Left ventricle myocardium inferior (tissue), 1 donor: ENCODE data around the gene SHISA5. TPM values are rescaled to one million over a fixed set of nuclear protein-coding genes. Genes with fewer than 3 reads are reported as not detected.

Experiments used
- DNase-seq: peaks from one replicate; pipeline ENCODE4 v3.0.0-alpha.2; 2020
- H3K27ac ChIP-seq: fragments of 200-600 bp; replicated peaks from 2 replicates; pipeline ENCODE4 v1.8.0; 2021
- H3K27me3 ChIP-seq: fragments of 200-600 bp; 2 replicates; pipeline ENCODE4 v1.8.0; 2021; ENCODE audit warnings: low read depth
- H3K36me3 ChIP-seq: fragments of 200-600 bp; 2 replicates; pipeline ENCODE4 v1.8.0; 2021
- H3K4me1 ChIP-seq: fragments of 200-600 bp; 2 replicates; pipeline ENCODE4 v1.8.0; 2021
- H3K4me3 ChIP-seq: fragments of 200-600 bp; 2 replicates; pipeline ENCODE4 v1.8.0; 2021; ENCODE audit warnings: mild to moderate bottlenecking, moderate library complexity
- H3K9me3 ChIP-seq: fragments of 200-600 bp; replicated peaks from 2 replicates; pipeline ENCODE4 v1.8.0; 2021
- CTCF ChIP-seq: fragments of 200-600 bp; IDR thresholded peaks from 2 replicates; pipeline ENCODE4 v1.8.0; 2021; ENCODE audit warnings: antibody characterized with exemption, mild to moderate bottlenecking, borderline replicate concordance
- intact Hi-C: fragments of 100-400 bp; cut with micrococcal nuclease; formaldehyde crosslinking; loops from one replicate; pipeline ENCODE4 v1.11.0; 2022
- total RNA-seq: library from RNA; stranded (reverse); fragmentation: NEBNext Ultra II Directional; extraction: Animal tissue kit (Norgen Biotek cat#: 25700); gene quantifications from one replicate; pipeline ENCODE4 v1.2.1, GENCODE V29; 2021
- donor health status: DM: no; HTN: yes; CAD: no; lungs with severe emphysema.

SHISA5 gene
- total RNA-seq, 1 donor from 2014 or later: 47.3 TPM

DNA sequence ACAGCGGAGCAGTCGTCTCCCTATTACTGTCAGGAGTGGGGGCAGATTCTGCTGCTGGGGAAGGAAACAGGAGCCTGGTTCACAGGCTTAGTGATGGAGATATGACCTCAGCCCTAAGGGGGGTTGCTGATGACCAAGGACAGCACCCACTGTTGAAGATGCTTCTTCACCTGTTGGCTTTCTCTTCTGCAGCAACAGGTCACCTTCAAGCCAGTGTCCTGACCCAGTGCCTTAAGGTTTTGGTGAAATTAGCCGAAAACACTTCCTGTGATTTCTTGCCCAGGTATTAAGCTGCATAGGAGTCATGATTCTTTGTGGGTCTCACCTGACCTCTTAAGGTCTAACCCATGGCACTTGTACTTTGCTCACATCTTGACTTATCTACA lies 43.5 kb downstream of the SHISA5 start:
- H3K9me3 ChIP-seq: no peaks in the 10 kb centered on the region
- intact Hi-C loops: loop anchor here (10.0 kb wide), 1 partner anchor 84 kb away; no protein-coding TSS in a partner anchor
- peaks cover 57% of the 10 kb centered on the region for H3K36me3 ChIP-seq
- no peak overlapping the region for H3K4me3 ChIP-seq
- TF ChIP-seq CTCF: no peak
- no peak overlapping the region for H3K27ac ChIP-seq
- no peak for DNase-seq
- peaks cover 11% of the 10 kb centered on the region for H3K4me1 ChIP-seq
- H3K27me3 ChIP-seq: no peaks in the 10 kb centered on the region

DNA sequence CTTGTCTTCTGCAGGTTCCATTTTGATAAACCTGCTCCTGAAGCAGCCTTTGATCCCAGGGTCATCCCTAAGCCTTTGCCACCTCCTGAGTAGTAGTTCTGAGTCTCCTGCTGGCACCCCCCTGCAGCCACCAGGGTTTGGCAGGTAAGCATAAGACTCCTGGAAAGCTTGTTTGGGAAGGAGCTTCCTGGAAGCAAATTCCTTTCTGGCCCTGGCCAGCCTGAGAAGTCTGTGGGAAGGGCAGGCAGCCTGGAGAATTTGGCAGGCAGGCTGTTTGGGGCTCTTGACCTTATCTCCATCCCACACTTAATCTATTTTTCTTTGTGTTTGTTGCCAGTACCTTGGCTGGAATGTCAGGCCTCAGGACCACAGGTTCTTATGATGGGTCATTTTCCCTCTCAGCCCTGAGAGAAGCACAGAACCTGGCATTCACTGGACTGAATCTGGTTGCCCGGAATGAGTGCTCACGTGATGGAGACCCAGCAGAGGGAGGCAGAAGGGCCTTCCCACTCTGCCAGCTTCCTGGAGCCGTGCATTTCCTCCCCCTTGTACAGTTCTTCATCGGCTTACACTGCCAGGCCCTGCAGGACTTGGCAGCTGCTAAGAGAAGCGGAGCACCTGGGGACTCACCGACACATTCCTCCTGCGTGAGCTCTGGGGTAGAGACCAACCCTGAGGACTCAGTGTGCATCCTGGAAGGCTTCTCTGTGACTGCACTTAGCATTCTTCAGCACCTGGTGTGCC lies 44.0 kb downstream of the SHISA5 start:
- Histone ChIP-seq H3K27me3 (no peaks in the 10 kb centered on the region), H3K27ac (no peak overlapping the region), H3K4me3 (no peak overlapping the region), H3K36me3 (peaks cover 63% of the 10 kb centered on the region), H3K4me1 (peaks cover 6% of the 10 kb centered on the region), H3K9me3 (no peaks in the 10 kb centered on the region)
- TF ChIP-seq CTCF: no peak
- intact Hi-C loops: loop anchor here (10.0 kb wide), 1 partner anchor 85 kb away; no protein-coding TSS in a partner anchor
- no peak for DNase-seq

DNA sequence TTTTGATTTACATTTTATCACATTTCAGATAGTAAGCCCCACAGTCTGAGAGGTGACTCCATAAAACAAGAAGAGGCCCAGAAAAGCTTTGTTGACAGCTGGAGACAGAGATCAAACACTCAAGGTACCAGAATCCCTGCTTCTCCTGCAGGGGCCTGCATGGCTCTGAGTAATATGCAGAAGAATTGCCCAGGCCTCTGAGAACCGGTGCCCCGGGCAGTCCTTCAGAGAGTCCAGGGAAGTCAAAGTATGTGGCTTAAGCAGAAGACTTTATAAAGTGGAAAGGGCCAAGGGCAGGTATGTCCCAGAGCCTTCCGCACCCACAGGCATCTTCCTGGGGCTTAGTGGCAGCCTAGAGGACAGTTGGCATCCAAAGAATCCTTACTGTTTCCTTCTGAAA lies 44.6 kb downstream of the SHISA5 start:
- no peak for TF ChIP-seq CTCF
- peaks cover 69% of the 10 kb centered on the region for H3K36me3 ChIP-seq
- no peak for DNase-seq
- H3K27ac ChIP-seq: no peak overlapping the region
- H3K9me3 ChIP-seq: no peaks in the 10 kb centered on the region
- H3K27me3 ChIP-seq: no peaks in the 10 kb centered on the region
- no peak overlapping the region for H3K4me3 ChIP-seq
- intact Hi-C loops: no loop called here
- no peaks in the 10 kb centered on the region for H3K4me1 ChIP-seq

- Histone ChIP-seq H3K4me3 (no peak overlapping the region), H3K27me3 (no peaks in the 10 kb centered on the region), H3K4me1 (no peaks in the 10 kb centered on the region), H3K9me3 (no peaks in the 10 kb centered on the region), H3K27ac (no peak overlapping the region), H3K36me3 (peaks cover 96% of the 10 kb centered on the region)
- TF ChIP-seq CTCF: no peak
- no peak for DNase-seq
- intact Hi-C loops: no loop called here
These were observed 47.5 kb downstream of the SHISA5 start for GRCh38 chr3:48456456-48456855.

DNA sequence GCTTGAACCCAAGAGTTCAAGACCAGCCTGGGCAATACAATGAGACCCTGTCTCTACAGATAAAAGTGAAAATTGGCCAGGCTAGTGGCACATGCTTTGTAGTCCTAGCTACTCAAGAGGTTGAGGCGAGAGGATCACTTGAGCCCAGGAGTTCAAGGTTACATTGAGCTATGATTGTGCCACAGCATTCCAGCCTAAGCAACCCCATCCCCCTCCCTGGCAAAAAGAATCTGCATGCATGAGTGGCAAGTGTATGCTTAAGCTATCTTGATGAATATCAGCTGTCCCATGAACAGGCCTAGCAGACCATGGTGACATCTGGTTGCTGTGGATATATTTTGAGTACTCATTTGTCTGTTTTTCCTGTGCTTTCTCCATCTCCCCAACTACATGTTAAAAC lies 52.7 kb downstream of the SHISA5 start:
- no peaks in the 10 kb centered on the region for H3K9me3 ChIP-seq
- H3K4me1 ChIP-seq: peaks cover 21% of the 10 kb centered on the region
- intact Hi-C loops: no loop called here
- no peak for TF ChIP-seq CTCF
- no peak overlapping the region for H3K4me3 ChIP-seq
- no peaks in the 10 kb centered on the region for H3K27me3 ChIP-seq
- DNase-seq: no peak
- H3K27ac ChIP-seq: no peak overlapping the region
- peaks cover 53% of the 10 kb centered on the region for H3K36me3 ChIP-seq
